NCI-H2227 (cell line): ENCODE results near the gene DNAAF1.
"Not testable (repeated sequence)": the region's sequence is repeated elsewhere in the genome, so short reads cannot be mapped to it uniquely, and the experiment has no call there.

ENCODE experiments used
- DNase-seq: peaks from one replicate; lab custom pipeline; 2025; ENCODE audit not compliant: unreplicated experiment; lab: John Stamatoyannopoulos, UW

DNAAF1 gene

GRCh38 chr16:84144859-84145639 lies at the start of gene DNAAF1, which contains the start of gene HSDL1:
Gene DNAAF1, plus strand, starts transcription at chr16:84145308. Its CDS starts 133 bp downstream, at chr16:84145441.
Gene HSDL1, minus strand, starts transcription at chr16:84145177. Its CDS starts 13,856 bp downstream, at chr16:84131321.
- peak; percentile 91 for DNase-seq

DNA sequence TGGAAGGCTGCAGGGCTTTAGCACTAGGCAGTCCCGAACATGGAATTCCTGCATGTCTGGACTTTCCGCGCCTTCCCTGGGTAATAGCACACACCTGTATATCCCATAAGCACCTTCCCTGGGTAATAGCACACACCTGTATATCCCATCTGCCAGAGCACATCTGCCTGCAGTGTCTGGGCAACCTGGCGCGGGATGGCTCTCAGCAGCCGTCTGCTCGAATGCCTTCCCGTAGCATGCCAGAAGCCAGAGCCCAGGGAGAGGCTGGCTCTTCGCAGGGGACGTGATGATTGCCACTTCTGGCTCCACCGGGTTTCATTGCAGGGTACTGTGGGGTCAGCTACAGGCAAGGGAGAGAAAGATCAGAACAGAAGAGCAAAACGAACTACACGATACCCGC lies 49.6 kb upstream of the DNAAF1 start:
- DNase-seq = no peak

GRCh38 chr16:84096447-84097005 lies 48.6 kb upstream of the DNAAF1 start:
- no peak for DNase-seq

GRCh38 chr16:84098939-84099338 lies 46.2 kb upstream of the DNAAF1 start:
- DNase-seq = no peak

GRCh38 chr16:84103678-84104077 lies 41.4 kb upstream of the DNAAF1 start:
- no peak for DNase-seq

- DNase-seq = no peak
Observed at GRCh38 chr16:84104231-84104630, 40.9 kb upstream of the DNAAF1 start.

DNA sequence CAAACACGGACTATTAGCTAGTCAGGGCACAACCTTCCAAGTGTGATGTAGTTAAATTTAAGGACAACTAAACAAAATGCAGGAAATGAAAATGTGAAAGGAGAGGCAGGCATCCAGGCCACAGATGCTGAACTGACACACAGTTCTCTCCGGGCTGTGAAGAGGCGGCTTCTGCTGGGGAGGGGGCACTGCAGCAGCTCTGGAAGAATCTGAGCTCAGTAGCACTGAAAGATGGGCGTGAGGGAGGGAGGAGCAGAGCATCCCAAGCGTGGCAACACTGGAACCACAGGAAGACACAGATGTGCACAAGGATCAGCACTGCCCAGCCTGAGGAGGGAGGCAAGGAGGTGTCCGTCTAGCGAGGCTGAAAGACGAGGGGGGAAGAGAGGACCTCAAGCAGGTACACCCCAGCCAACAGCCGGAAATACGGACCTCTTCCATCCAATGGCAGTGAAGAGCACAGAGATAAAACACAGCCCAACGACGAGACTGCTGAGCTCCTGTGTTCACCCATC lies 39.8 kb upstream of the DNAAF1 start:
- DNase-seq = no peak

DNA sequence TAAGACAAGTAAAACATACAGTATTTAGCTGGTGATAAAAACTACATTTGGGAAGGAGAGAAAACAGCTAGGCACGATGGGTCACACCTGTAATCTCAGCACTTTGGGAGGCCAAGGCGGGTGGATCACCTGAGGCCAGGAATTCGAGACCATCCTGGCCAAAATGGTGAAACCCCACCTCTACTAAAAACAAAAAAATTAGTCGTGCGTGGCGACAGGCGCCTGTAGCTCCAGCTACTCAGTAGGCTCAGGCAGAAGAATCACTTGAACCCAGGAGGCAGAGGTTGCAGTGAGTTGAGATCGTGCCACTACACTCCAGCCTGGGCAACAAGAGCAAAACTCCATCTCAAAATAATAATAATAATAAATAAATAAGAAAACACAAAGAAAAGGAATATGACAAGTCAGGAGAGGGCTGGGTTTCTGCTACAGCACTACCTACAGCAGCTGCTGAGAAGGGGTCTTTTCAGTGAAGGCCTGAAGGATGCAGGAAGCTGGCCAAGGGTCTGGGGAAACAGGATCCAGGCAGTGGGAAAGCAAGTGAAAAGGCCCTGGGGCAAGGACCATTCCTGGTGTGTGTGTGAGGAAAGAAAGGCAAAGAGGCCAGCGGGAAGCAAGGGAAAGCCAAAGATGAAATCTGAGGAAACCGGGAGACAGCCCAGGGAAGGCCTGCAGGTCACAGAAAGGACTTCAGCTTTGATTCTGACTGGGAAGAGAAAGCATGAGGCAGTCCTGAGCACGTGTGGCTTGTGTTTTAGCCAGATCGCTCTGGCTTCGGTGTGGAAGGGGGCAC lies 39.0 kb upstream of the DNAAF1 start:
- no peak for DNase-seq

GRCh38 chr16:84107921-84108320 lies 37.2 kb upstream of the DNAAF1 start:
- no peak for DNase-seq

DNA sequence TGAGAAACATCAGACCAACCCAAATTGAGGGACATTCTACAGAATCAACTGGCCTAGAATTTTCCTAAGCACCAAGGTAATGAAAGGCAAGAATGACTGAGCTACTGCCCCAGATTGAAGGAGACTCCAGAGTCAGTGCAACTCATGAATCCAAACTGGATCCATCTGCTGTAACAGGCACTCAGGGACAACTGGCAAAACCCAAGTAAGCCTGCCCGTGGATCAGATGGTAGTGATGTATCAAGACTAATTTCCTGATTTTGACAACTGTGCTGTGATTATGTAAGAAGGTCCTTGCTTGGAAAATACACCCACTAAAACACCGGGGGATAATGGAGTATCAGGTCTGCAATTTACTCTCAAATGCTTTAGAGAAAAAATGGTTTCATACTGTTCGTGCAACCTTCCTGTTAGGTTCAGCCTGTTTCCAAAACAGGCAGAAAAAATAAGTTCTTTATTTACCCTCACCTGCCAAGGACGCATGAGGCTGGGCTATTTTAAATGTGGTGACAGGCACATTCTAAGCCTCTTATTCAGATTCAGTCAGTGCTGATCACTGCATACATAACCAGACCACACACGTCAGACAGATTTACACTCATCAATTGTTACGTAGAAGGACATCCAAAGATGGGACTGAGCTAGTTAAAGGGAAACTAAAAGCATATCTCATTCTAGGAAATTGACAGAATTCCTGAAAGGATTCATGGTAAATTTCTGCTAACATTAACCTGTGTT lies 35.3 kb upstream of the DNAAF1 start:
- peak; percentile 11 for DNase-seq

DNA sequence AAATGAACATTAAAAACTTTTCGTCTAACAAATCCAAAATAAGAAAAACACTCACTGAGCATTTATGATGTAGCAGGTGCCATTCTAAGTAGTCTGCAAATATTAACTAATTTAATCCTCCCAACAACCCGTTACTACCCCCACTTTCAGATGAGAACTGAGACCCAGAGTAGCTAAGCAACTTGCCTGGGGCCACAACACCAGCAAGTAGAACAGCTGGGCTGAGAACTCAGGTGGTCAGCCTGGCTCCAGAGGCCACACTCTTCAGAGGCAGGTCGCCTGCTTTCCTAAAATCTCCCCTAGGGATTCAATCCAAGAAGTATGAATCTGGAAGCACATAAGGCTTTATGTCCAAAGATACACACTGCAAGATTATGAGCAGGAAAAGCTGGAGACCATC lies 34.6 kb upstream of the DNAAF1 start:
- no peak for DNase-seq

DNA sequence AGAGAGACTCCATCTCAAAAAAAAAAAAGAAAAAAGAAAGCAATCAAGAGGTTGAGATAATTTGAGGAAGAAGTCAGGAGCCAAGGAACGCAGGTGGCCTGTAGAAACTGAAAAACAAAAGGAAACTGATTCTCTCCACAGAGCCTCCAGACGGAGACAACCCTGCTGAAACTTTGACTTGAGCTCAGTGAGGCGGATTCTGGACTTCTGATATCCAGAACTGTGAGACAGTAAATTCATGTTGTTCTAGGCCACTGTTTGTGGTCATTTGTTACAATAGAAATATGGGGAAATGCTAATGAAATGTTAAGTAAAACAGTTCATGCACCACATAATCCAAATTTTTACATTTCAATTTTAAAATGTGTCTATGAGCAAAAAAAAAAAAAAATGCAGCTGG lies 33.6 kb upstream of the DNAAF1 start:
- no peak for DNase-seq

DNA sequence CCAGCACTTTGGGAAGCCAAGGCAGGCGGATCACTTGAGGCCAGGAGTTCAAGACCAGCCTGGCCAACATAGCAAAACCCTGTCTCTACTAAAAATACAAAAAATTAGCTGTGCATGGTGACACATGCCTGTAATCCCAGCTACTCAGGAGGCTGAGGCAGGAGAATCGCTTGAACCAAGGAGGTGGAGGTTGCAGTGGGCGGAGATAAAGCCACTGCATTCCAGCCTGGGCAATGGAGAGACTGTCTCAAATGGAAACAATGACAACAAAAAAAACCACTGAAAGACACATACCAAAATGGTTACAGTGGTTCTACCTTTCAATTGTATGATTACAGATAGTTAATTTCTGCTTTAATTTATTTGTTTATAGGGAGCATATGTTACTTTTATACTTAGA lies 33.2 kb upstream of the DNAAF1 start:
- DNase-seq = not testable (repeated sequence)

GRCh38 chr16:84115919-84116719 lies 29.0 kb upstream of the DNAAF1 start:
- DNase-seq = peak; percentile 3

DNA sequence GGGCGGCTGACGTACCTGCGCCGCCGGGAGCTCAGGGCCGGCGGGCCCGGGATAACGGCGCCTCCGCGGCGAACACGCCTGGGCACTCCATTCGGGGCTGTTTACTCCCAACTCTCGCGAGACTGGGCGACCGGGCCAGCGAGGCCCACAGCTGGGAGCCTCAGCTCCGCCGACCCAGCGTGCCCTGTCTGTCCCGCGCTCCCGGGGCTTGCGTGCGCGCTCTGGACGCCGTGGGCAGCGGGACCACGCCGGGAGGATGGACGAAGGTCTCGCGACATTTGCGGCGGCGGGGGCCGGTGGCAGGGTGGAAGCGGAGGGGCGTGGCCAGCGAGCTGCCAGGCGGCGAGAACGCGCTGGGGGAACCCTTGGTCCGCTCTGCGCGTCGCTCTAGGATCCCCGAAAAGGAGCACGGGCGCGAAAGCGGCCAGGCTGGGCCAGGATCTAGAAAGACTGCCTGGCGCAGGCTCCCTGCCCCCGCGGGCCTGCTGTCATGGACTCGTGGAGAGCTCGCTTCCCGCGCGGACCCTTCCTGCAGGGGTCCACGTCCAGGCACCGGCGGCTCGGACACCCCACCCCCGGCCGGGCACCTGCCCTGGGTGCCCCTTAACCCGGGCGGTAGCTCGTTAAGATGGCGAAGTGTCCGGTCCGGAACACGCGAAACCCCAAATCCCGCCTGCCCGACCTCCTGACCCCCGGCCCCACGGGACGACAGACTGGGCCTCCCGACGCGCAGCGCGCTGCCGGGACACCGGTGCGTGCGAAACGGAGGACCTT lies 28.2 kb upstream of the DNAAF1 start, which contains the start of gene MBTPS1:
TSS of gene MBTPS1 (minus strand) at position 223 of the 774 bp plus-strand sequence. CDS start 15,159 bp downstream, outside the sequence.
- peak; percentile 98 for DNase-seq

- peak; percentile 44 for DNase-seq
Observed at GRCh38 chr16:84117494-84117843, 27.6 kb upstream of the DNAAF1 start.

GRCh38 chr16:84118315-84118714 lies 26.8 kb upstream of the DNAAF1 start:
- DNase-seq = not testable (repeated sequence)

DNA sequence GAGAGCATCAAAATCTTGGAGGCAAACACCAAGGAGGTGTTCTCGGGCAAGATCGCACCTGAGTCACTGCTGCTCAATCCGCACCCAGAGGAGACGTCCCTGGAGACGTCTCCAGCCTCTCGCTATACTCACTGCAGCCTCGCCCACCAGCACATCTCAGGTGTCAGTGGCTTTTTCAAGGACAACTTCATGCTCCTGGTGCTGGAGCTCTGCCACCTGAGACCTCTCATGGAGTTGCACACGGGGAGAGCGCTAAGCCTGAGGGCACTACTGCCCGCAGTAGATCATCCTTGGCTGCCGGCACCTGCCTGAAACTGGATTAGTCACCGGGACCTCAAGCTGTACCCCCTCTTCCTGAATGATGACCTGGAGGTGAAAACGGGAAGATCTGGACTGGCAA lies 25.7 kb upstream of the DNAAF1 start:
- no peak for DNase-seq

GRCh38 chr16:84120023-84120422 lies 25.1 kb upstream of the DNAAF1 start:
- DNase-seq = no peak
